GM21576 (cell line): ENCODE results near the gene SPEM2.

ENCODE experiments used
- ATAC-seq: cut with Tn5 transposase; IDR thresholded peaks from one replicate; pipeline ENCODE4 v1.9.1; 2021; ENCODE audit warnings: mild to moderate bottlenecking, moderate library complexity; ENCODE audit not compliant: unreplicated experiment

The SPEM2 gene

DNA sequence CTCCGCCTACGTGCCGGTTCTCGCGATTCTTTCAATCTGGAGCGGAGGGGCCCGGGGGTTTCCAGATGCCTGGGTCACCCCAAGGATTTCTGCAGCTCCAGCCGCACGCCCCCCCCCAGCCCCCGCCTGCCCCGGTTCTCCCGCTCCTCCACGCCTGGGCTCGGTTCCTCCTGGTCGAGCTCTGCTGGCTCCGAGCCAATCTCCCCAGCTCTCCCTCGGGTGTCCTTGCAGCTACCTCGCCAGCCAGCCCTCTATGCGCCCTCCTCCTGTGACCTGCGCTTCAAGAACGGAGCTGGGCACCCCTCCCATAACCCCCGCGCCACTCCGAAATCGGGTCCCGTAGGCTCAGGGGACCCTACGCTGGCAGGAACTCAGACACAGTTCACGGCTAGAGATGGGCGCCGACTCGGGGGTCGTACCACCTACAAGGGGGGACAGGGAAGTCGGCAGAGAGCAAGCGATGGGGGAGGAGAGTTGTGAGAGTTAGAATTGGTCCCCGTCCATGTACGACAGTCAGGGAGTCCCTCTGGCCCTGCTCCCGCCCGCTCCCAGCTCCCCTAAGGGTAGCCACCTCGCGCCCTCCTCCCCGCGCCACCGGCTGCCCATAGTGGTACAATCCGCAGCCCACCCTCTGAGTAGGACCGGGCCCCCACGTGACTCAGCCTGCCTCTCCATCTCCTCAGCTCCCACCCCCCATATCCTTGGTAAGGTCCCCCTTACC, 14.9 kb downstream of the SPEM2 start:
- no peak for ATAC-seq

GRCh38 chr17:7440834-7441195, 15.4 kb downstream of the SPEM2 start:
- no peak for ATAC-seq

DNA sequence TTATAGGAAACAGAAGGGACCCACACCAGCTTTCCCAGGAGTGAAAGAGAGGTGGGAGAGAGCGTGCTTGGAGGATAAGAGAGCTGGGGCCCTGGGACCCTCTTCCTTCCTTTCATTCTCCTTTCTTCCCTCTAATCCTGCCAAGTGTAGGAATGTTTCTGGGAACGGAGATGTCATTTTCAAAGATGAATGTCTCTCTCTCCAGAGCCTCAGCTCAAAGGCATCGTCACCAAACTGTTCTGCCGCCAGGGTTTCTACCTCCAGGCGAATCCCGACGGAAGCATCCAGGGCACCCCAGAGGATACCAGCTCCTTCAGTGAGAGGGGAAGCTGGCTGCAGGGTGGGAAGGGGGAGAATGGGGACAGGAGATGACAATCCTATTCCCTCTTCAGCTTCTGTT, 15.8 kb downstream of the SPEM2 start:
- no peak for ATAC-seq

DNA sequence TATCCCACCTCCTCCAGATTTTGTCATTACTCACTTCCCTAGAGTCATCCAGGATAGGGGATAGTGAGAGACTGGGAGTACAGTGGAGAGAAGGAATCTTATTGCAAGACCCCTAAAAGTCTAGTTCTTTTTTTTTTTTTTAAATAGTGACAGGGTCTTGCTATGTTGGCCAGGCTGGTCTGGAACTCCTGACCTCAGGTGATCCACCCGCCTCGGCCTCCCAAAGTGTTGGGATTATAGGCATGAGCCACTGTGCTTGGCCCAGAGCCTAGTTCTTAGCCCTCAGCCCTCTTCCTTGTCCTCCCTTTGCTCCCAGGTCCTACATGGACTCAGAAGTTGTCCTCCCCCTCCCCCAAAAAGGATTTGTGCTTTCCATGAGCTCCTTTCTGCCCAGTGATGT, 16.7 kb downstream of the SPEM2 start:
- no peak for ATAC-seq

DNA sequence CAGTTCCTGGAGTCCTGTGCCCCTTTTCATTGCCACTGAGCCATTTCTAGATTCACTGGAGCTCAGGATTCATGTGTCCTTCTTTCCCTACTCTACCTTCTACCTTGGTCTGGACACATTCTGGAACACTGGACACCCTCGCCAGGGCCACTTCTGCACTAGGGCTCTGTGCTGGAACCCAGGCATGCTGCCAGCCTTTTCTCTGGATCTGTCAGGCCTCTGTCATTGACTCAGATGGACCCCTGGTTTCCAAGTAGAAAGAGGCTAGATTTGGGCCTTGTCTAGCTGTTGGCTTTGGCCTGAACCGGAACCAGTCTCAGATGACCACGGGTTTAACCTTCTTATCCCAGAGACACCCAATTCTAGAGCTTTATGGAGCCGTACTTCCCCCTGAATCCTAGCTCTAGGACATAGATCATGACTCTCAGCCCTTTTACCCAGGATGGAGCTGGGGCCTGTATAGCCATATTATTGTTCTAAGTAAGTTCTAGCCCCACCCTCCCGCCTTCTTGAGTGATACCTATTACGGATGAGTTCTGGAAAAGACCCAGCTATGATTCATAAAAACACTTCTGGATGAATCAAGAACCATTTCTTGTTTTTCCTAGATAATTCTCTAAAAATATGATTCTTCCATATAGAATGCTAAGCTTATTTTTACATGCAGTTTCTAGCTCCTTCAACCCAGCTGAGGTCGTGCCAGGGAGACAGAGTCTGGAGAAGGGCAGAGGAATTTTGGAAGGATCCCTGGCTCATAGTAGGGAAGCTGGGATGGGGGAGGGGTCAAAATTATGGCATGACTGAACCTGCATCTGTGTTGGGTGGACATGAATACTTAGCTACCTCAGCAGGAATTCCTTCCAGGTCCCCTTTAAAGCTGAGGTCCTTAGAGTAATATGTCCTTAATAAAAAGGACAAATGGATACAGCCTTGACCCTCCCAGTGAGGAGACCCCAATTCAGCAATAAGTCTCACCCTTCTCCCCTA, 18.4 kb downstream of the SPEM2 start:
- ATAC-seq, result no peak

DNA sequence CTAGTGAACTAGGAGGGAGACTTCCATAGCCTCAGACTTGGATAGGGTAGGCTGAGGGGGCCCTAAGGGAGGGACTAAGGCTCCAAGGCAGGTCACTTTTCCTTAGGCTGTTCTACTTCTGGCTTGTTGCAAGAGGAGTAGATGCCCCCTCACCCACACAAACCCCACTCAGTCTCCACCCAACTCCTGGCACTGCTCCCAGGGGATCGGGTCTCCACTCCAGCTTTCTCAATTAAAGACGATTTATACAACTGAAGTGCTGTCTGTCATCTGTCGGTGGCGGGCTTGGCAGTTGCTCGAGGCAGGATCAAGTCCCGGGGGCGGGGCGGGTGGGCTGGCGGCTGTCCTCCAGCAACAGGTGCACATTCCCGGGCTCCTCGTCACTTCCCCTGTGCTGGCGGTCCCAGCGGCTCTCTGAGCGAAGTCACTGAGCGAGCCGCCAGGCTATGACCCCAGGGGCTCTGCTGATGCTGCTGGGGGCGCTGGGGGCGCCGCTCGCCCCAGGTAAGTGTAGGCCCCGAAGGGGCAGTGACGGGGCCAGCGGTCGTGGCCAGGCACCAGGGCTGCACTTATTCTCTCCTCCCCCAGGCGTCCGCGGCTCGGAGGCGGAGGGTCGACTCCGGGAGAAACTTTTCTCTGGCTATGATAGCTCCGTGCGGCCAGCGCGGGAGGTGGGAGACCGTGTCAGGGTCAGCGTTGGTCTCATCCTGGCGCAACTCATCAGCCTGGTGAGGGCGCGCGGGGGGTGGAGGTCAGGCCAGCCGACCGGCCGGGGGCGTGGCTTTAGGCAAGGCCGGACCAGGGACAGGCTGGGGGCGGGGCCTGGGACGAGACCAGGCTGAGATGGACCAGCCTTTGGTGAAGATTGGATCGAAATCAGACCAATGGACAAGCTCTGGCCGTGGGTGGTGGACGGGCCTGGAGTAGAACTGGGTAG, 19.5 kb downstream of the SPEM2 start, which contains the start of gene CHRNB1:
Gene CHRNB1, plus strand, starts transcription at position 380 of the 937 bp plus-strand sequence. Its CDS starts 67 bp downstream, at position 447.
- no peak for ATAC-seq

GRCh38 chr17:7445619-7445968, 20.2 kb downstream of the SPEM2 start:
- ATAC-seq, result no peak

- no peak for ATAC-seq
Observed at GRCh38 chr17:7448461-7448860, 23.0 kb downstream of the SPEM2 start.

- no peak for ATAC-seq
Observed at GRCh38 chr17:7459961-7460545, 34.6 kb downstream of the SPEM2 start.

DNA sequence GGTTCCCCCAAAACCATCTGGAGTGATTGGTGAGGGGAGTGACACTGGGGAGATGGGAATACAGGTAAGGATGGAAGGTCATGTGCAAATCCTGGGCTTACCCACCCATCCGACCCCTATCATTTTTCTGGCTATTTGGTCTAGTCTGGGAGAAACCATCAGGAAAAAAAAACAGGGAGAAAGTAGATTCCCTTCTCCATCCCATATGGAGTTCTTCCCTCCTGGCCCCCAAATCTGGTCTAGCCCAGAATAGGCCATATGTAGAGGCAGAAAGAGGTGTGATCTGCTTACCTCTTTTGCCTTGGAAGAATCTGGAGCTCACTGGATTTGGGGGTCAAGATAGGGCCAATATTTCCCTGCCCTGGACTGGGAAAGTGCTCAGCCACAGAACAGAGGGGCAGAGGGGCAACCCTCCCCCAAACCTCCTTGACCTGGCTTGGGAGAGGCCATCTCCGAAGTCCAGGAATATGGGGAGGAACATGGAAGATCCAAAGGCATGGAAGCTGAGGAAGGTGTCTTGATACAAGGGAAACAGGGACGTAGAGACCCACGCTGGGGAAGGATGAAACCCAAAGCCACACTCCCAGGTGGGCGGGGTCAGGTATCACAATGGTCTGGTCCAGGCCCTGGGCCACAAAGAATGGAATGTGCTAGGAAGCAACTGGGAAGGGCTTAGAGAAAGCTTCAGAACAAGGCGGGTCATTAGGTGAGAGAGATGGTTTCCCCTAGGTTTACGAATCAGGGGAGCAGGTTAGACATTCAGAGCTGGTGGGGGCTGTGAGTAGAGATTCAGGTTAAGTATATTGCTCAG, 35.6 kb downstream of the SPEM2 start:
- no peak for ATAC-seq

GRCh38 chr17:7462474-7463371, 37.3 kb downstream of the SPEM2 start:
- ATAC-seq, result no peak

GRCh38 chr17:7463372-7463846, 38.0 kb downstream of the SPEM2 start:
- no peak for ATAC-seq

DNA sequence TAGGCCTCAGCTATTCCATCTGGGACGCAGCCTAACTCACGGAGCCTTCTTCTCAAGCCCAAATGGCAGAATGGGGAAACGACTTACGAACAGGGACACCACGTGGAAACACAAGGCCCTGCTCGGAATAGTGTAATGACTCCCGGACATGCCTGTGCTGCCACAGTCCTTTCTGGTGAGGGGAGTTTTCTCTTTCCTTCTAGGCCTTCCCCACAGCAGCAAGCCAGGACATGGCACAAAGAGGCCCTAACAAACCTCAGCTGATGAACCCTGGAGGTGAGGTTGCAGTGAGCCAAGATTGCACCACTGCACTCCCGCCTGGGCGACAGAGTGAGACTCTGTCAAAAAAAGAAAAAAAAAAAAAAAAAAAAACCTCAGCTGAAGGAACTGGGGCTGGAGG, 38.7 kb downstream of the SPEM2 start:
- no peak for ATAC-seq

GRCh38 chr17:7465597-7466275, 40.3 kb downstream of the SPEM2 start:
- no peak for ATAC-seq

- no peak for ATAC-seq
Observed at GRCh38 chr17:7466318-7466638, 40.9 kb downstream of the SPEM2 start.

- ATAC-seq, result no peak
Observed at GRCh38 chr17:7466639-7467341, 41.4 kb downstream of the SPEM2 start.

DNA sequence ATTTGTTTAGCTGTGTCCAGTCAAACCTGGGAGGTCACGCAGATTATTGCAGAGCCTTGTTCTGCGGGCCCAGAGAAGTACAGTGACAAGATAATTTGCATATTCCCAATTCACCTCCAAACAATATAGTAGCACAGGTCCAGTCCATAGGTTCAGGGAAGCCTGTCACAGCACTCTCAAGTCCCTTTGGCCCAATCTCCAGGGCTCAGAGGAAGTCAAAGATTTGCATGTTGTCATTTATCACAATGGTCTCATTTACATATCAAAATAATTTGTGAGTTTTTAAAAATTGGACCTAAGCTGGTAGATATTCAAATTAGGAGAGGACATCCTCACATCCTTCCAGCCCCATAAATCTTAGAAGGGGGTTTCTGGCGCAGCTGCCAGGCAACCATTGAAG, 42.1 kb downstream of the SPEM2 start:
- ATAC-seq, result no peak

DNA sequence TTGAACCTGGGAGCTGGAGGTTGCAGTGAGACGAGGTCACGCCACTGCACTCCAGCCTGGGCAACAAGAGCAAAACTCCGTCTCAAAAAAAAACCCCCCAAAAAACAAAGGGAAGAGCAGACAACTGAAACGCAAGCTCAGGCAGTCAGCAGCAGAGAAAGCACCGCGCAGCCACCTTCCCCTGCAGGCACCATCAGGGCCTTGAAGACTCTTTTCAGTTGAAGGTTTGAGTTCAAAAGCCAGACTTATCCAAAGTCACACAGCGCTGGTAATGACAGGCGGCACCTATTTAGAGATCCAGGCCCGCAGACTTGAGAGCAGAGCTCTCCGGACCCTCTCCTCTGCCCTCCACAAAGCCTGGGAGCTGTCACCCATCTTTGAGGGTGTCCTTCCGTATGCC, 42.9 kb downstream of the SPEM2 start:
- ATAC-seq, result no peak
